IMR-90 (cell line): Measurements from ENCODE around the gene OGFOD2. TPM values are rescaled to one million over a fixed set of nuclear protein-coding genes. Genes with fewer than 3 reads are reported as not detected.

ENCODE experiments used
- ATAC-seq: fragments of 200-7000 bp; cut with Tn5 transposase; 2 replicates; pipeline ENCODE4 v1.9.1; 2020; ENCODE audit warnings: low read depth, mild to moderate bottlenecking, moderate library complexity
- BruUV-seq: library from RNA; stranded (reverse); fragments of 400-500 nt; replicated peaks from 2 replicates; lab custom pipeline; 2021; lab: Mats Ljungman, UMichigan
- CTCF ChIA-PET: fragments of 300-600 bp; formaldehyde crosslinking; extraction: SDS; loops from one replicate; lab custom pipeline; 2021; ENCODE audit warnings: antibody characterized with exemption; lab: Yijun Ruan, JAX
- POLR2A ChIA-PET: fragments of 300-600 bp; sonication (Branson Sonifier 250); formaldehyde crosslinking; loops from one replicate; lab custom pipeline; 2022; ENCODE audit warnings: antibody characterized with exemption; ENCODE audit not compliant: unreplicated experiment; lab: Charles Lee
- DNase-seq: peaks from one replicate; pipeline ENCODE4 v3.0.0; 2013
- H2AFZ ChIP-seq: replicated peaks from 2 replicates; pipeline ENCODE3; 2013; ENCODE audit warnings: low read length, mild to moderate bottlenecking; ENCODE audit not compliant: poor library complexity
- H2AK5ac ChIP-seq: 2 replicates; pipeline ENCODE4 v1.6.1; 2013; ENCODE audit warnings: low read depth, low read length, inconsistent platforms
- H2AK9ac ChIP-seq: replicated peaks from 2 replicates; pipeline ENCODE3; 2013; ENCODE audit warnings: mild to moderate bottlenecking, low read depth, low read length, moderate library complexity; ENCODE audit not compliant: poor library complexity
- H2BK120ac ChIP-seq: 2 replicates; pipeline ENCODE4 v1.6.1; 2013; ENCODE audit warnings: low read depth, low read length, inconsistent platforms
- H2BK15ac ChIP-seq: 3 replicates; pipeline ENCODE4 v1.6.1; 2013; ENCODE audit warnings: low read depth, low read length, inconsistent platforms
- H2BK20ac ChIP-seq: 2 replicates; pipeline ENCODE4 v1.6.1; 2013; ENCODE audit warnings: low read depth, mild to moderate bottlenecking, inconsistent platforms, low read length, moderate library complexity
- H2BK5ac ChIP-seq: 2 replicates; pipeline ENCODE4 v1.6.1; 2013; ENCODE audit warnings: mild to moderate bottlenecking, low read depth, low read length, inconsistent platforms; ENCODE audit not compliant: poor library complexity, severe bottlenecking
- H3K14ac ChIP-seq: replicated peaks from 2 replicates; pipeline ENCODE4 v1.6.1; 2013; ENCODE audit warnings: low read depth, low read length, inconsistent platforms
- H3K18ac ChIP-seq: 2 replicates; pipeline ENCODE4 v1.6.1; 2013; ENCODE audit warnings: low read depth, low read length, control low read depth
- H3K23ac ChIP-seq: 2 replicates; pipeline ENCODE4 v1.6.1; 2013; ENCODE audit warnings: low read depth, low read length, inconsistent platforms
- H3K27ac ChIP-seq: 2 replicates; pipeline ENCODE4 v1.5.1; 2013; ENCODE audit warnings: mild to moderate bottlenecking, control low read depth, low read length; ENCODE audit not compliant: insufficient read depth
- H3K27me3 ChIP-seq: 2 replicates; pipeline ENCODE4 v1.6.1; 2013; ENCODE audit warnings: low read length; ENCODE audit not compliant: control insufficient read depth, insufficient read depth
- H3K36me3 ChIP-seq: 2 replicates; pipeline ENCODE4 v1.6.1; 2013; ENCODE audit warnings: low read length, mixed read lengths; ENCODE audit not compliant: control insufficient read depth, insufficient read depth
- H3K4ac ChIP-seq: 2 replicates; pipeline ENCODE4 v1.6.1; 2013; ENCODE audit warnings: low read depth, low read length, inconsistent platforms
- H3K4me1 ChIP-seq: 2 replicates; pipeline ENCODE4 v1.6.1; 2013; ENCODE audit warnings: low read length, mixed read lengths; ENCODE audit not compliant: control insufficient read depth, insufficient read depth
- H3K4me2 ChIP-seq: 2 replicates; pipeline ENCODE4 v1.6.1; 2013; ENCODE audit warnings: low read depth, mild to moderate bottlenecking, control low read depth, low read length, moderate library complexity
- H3K4me3 ChIP-seq: 2 replicates; pipeline ENCODE4 v1.5.1; 2013; ENCODE audit warnings: low read depth, mild to moderate bottlenecking, control low read depth, low read length, moderate library complexity; ENCODE audit not compliant: insufficient read depth
- H3K56ac ChIP-seq: 2 replicates; pipeline ENCODE4 v1.6.1; 2013; ENCODE audit warnings: low read length, inconsistent platforms; ENCODE audit not compliant: insufficient read depth; ENCODE audit errors: extremely low read depth
- H3K79me1 ChIP-seq, 2 experiments: 2 replicates each; pipeline ENCODE4 v1.6.1; 2013; ENCODE audit warnings: low read length in 2 of 2, inconsistent platforms in 1 of 2, low read depth in 1 of 2
- H3K9ac ChIP-seq: 2 replicates; pipeline ENCODE4 v1.6.1; 2013; ENCODE audit warnings: low read depth, low read length, control low read depth
- H3K9me1 ChIP-seq: 2 replicates; pipeline ENCODE4 v1.6.1; 2013; ENCODE audit warnings: low read length, inconsistent platforms; ENCODE audit not compliant: insufficient read depth
- H3K9me3 ChIP-seq: 2 replicates; pipeline ENCODE4 v1.6.1; 2013; ENCODE audit warnings: low read length; ENCODE audit not compliant: control insufficient read depth, insufficient read depth
- H4K20me1 ChIP-seq: 2 replicates; pipeline ENCODE4 v1.6.1; 2013; ENCODE audit warnings: low read length, inconsistent platforms; ENCODE audit not compliant: insufficient read depth
- H4K5ac ChIP-seq: 2 replicates; pipeline ENCODE4 v1.6.1; 2013; ENCODE audit warnings: mild to moderate bottlenecking, low read depth, low read length, control low read depth
- H4K8ac ChIP-seq, 2 experiments: 2 replicates each; pipeline ENCODE4 v1.6.1; 2013; ENCODE audit warnings: low read depth in 2 of 2, low read length in 2 of 2, control low read depth in 1 of 2, inconsistent platforms in 1 of 2
- H4K91ac ChIP-seq: 2 replicates; pipeline ENCODE4 v1.6.1; 2013; ENCODE audit warnings: low read depth, low read length, inconsistent platforms; ENCODE audit not compliant: insufficient read depth
- CEBPB ChIP-seq: IDR thresholded peaks from 2 replicates; pipeline ENCODE4 v1.6.1; 2012; ENCODE audit warnings: low read depth, low read length, improper control_type of control experiment
- CTCF ChIP-seq: conservative IDR thresholded peaks from 2 replicates; pipeline ENCODE4 v1.5.1; 2012; ENCODE audit warnings: mild to moderate bottlenecking, low read depth, low read length, improper control_type of control experiment
- MAFK ChIP-seq: IDR thresholded peaks from 2 replicates; pipeline ENCODE4 v1.6.1; 2012; ENCODE audit warnings: low read depth, low read length, improper control_type of control experiment
- MAZ ChIP-seq: IDR thresholded peaks from 2 replicates; pipeline ENCODE4 v1.6.1; 2012; ENCODE audit warnings: low read depth, mild to moderate bottlenecking, low read length, improper control_type of control experiment, moderate library complexity, borderline replicate concordance
- MXI1 ChIP-seq: IDR thresholded peaks from 2 replicates; pipeline ENCODE4 v1.6.1; 2012; ENCODE audit warnings: low read depth, mild to moderate bottlenecking, low read length, moderate library complexity, borderline replicate concordance
- POLR2A ChIP-seq: IDR thresholded peaks from 2 replicates; pipeline ENCODE4 v1.6.1; 2012; ENCODE audit warnings: mild to moderate bottlenecking, low read depth, low read length
- SMC3 ChIP-seq: fragments of 150-350 bp; IDR thresholded peaks from 2 replicates; pipeline ENCODE4 v1.6.1; 2016; ENCODE audit warnings: low read depth, mild to moderate bottlenecking, antibody characterized with exemption, low read length, moderate library complexity
- WGBS, 2 experiments: methylation state at CpG; one replicate each; pipeline versions ENCODE4 v1.1.5 to v1.1.7; 2013; ENCODE audit warnings: missing lambda C conversion rate in 2 of 2; ENCODE audit not compliant: insufficient read length in 1 of 2; ENCODE audit errors: extremely low coverage in 2 of 2; 5-methylcytosine and 5-hydroxymethylcytosine counted together
- dilution Hi-C: fragments of 300-500 bp; cut with HindIII; formaldehyde crosslinking; loops from one replicate; pipeline ENCODE4 v1.14.3; 2018; ENCODE audit warnings: low sequenced_read_pairs; ENCODE audit not compliant: unreplicated experiment
- in situ Hi-C: fragments of 300-500 bp; cut with MboI; formaldehyde crosslinking; loops from 3 replicates; pipeline ENCODE4 v1.14.3; 2019; ENCODE audit warnings: low sequenced_read_pairs, inconsistent platforms, mixed read lengths
- intact Hi-C: fragments of 100-400 bp; cut with micrococcal nuclease; formaldehyde crosslinking; loops from 2 replicates; pipeline ENCODE4 v1.10.0; 2022
- polyA plus RNA-seq, 3 experiments: library from polyadenylated mRNA; depleted of rRNA; stranded (reverse); fragments of >200 nt; gene quantifications; 2 replicates each; pipeline ENCODE4 v1.2.3, GENCODE V29; 2012; ENCODE audit warnings: low replicate concordance in 1 of 3
- total RNA-seq: library from RNA; depleted of rRNA; stranded (reverse); fragments of >200 nt; gene quantifications from 2 replicates; pipeline ENCODE4 v1.2.3, GENCODE V29; 2012

The OGFOD2 gene
- total and polyA plus RNA-seq, 2 of the 4 experiments (the other 2 are of a cell fraction), result 4.3 to 18.2 TPM

GRCh38 chr12:122935318-122935717, 39.7 kb upstream of the OGFOD2 start:
- Histone ChIP-seq H2BK120ac (no peak overlapping the region), H4K8ac (no peak overlapping the region), H4K20me1 (no peaks in the 10 kb centered on the region), H4K91ac (no peak overlapping the region), H3K4me1 (no peaks in the 10 kb centered on the region), H3K9ac (no peak overlapping the region), H3K79me1 (no peaks in the 10 kb centered on the region), H3K14ac (no peak overlapping the region; the same call in 1 of the 2 replicates), H3K9me1 (peaks cover 3% of the 10 kb centered on the region), H3K36me3 (no peaks in the 10 kb centered on the region; the same call in 1 of the 2 replicates), H3K27ac (no peak overlapping the region), H2BK5ac (no peak overlapping the region), H2AK9ac (no peak overlapping the region), H3K23ac (no peak overlapping the region), H3K4me3 (no peak overlapping the region), H3K18ac (no peak overlapping the region), H3K27me3 (no peaks in the 10 kb centered on the region), H2BK20ac (no peak overlapping the region), H2BK15ac (no peak overlapping the region), H3K56ac (no peak overlapping the region), H2AK5ac (no peak overlapping the region), H3K4me2 (no peak overlapping the region), H3K4ac (no peak overlapping the region), H3K9me3 (no peaks in the 10 kb centered on the region), H4K5ac (no peak overlapping the region), H2AFZ (peak overlapping the region; percentile 1)
- POLR2A ChIA-PET, result interaction anchor here (0.6 kb wide), 1 partner anchor 15 kb away, joined by 5 read pairs; no protein-coding TSS in a partner anchor
- DNase-seq (no peak), ATAC-seq (peak; percentile 42; the same call in 1 of the 2 replicates)
- no TSS peak for BruUV-seq
- TF ChIP-seq MAZ (no peak), MAFK (no peak), CTCF (no peak), MXI1 (no peak), CEBPB (no peak), POLR2A (no peak), SMC3 (no peak)
- in situ Hi-C loops, result no loop called here
- intact Hi-C loops, result no loop called here
- dilution Hi-C loops, result no loop called here
- WGBS, 2 experiments, result 96% methylated on average over 7 of the region's 8 CpGs; no CpG with 5 or more reads in 1 of the 2 experiments
- CTCF ChIA-PET, result no interaction called here
